NCI-H2227 (cell line): ENCODE results near the gene TRPM6.
"Not testable (repeated sequence)": the region's sequence is repeated elsewhere in the genome, so short reads cannot be mapped to it uniquely, and the experiment has no call there.

Experiments
- DNase-seq: peaks from one replicate; lab custom pipeline; 2025; ENCODE audit not compliant: unreplicated experiment; lab: John Stamatoyannopoulos, UW

TRPM6 gene

DNA sequence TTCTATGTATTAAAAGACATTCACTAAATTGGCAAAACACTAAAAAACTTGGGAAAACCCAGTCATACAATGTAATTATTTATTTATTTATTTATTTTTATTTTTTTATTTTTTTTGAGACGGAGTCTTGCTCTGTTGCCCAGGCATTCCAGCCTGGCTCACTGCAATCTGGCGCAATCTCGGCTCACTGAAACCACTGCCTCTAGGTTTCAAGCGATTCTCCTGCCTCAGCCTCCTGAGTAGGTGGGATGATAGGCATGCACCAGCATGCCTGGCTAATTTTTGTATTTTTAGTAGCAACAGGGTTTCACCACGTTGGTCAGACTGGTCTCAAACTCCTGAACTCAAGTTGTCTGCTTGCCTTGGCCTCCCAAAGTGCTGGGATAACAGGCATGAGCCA is 27.5 kb downstream of the TRPM6 start:
- not testable (repeated sequence) for DNase-seq

DNA sequence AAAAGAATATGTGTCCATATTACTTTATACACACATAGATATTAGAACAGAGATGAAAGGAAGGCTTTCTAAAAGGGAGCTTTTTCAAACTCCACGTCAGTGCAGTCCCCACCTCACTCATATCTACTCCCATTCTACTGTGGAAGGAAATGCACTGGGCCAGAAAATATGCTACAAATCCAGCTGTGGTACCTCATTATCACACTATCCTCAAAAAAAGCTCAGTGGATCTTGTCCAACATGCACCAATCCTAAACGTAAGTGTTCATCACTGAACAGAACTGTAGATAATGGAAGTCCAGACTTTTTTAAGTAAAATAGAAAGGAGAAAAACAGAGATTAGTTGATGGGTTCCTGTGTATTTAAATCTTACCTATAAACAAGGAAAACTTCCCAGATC is 27.9 kb downstream of the TRPM6 start:
- no peak for DNase-seq

DNA sequence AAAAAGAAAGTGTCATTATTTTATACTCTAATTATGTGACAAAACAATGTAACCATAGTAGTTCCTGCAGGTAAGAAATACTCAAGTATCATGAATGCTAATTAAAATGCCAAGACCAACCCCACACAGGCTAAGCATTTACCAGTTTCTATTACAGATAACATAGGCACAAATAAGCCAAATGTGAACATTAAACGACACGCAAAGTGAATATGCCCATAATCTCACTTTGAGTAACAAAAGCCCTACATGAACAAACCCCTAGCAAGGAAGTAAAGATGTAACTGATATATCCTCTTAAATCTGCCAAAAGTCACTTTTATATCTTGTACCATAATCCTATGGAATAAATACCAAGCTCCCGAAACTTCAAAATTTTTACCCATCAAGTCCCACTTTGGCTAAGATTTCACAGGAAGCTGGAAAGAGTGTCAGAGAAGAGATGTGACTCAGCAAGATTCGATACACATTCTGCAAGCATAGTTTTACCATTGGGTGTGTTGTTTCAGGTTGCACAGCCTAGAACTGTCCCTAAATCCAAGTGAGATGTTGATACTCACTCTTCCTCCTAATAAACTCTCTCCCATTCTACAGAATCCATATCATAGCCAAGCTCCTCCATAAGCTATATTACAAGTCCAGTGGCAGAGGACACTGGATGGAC is 28.8 kb downstream of the TRPM6 start:
- DNase-seq: no peak

DNA sequence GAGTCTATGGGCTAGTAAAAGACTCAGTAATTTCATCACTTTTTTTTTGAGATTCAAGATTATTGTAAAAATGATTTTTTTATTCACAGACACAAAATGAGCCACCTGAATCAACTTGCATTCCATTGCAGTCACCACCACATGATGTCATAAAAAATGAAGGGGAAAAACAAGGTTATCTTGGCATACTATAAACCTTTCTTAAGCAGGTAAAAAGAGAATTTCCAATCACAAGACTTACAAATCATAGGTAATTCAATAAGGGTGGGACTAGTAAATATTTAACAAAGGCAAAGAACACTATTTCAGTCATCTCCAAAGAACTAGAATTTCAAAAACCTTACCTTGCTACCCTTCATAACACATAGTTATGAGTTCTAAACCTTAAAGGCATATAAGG is 30.7 kb downstream of the TRPM6 start:
- no peak for DNase-seq

DNA sequence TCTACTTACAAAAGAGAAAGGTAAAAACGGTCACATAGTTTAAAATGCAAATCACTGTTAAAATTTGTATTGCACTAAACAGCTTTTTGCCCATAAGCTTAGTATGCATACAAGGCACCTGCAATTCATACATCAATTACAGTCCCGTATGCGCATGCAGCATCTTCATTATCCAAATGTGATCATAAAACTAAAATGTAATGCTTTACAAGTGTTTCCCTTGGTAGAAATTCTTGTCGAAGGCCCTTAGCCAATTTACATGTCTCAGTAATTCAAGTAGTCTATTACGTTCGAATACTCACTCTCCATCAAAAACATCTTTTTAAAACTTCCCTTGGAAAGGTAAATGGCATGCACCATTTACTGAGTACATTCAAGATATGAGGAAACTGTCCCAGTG is 32.6 kb downstream of the TRPM6 start:
- no peak for DNase-seq

DNA sequence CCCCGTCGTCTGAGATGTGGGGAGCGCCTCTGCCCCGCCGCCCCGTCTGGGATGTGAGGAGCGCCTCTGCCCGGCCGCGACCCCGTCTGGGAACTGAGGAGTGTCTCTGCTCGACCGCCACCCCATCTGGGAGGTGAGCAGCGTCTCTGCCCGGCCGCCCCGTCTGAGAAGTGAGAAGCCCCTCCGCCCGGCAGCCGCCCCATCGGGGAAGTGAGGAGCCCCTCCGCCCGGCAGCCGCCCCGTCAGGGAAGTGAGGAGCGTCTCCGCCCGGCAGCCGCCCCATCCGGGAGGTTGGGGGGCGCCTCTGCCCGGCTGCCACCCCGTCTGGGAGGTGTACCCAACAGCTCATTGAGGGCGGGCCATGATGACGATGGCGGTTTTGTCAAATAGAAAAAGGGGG is 34.7 kb downstream of the TRPM6 start:
- not testable (repeated sequence) for DNase-seq

DNA sequence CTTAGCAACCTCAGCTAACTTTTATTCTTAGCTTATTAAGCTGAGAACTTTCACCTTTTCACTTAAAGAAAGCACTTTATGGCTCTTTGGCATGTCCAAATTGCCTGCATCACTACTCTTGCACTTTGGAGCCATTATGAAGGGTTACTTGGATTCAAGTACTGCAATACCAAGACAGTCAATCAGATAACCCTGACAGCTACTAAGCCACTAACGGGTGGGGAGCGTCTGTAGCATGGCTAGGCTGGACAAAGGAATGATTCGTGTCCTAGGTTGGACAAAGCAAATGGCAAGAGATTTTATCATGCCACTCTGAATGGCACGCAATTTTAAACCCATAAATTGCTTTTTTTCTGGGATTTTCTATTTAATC is 39.6 kb downstream of the TRPM6 start:
- DNase-seq: no peak

DNA sequence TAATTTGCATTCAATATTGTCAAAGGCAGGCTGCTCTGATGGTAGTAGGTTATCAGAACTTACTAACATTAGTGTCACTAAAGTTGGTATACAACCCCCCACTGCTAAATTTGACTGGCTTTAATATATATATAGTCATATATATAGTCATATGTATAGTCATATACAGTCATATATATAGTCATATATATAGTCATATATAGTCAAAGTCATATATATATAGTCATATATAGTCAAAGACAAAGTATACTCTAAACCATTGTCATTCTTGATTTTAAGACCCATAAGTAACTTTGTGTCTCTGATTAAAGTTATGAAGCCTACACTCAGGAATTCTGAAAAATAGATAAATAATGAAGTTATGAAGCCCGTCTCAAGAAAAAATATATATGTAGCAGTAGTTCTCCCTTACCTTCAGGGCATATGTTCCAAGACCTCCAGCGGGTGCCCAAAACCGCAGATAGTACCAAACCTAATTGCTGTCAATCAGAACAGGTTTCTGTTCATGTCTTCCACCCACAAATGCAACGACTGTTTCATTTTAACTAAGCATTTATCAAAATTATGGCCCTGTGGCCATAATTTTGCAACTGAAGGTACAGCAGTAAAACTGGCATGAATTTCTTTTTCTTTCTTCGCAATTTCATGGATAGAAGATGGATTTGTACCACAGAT is 40.1 kb downstream of the TRPM6 start:
- DNase-seq: no peak

DNA sequence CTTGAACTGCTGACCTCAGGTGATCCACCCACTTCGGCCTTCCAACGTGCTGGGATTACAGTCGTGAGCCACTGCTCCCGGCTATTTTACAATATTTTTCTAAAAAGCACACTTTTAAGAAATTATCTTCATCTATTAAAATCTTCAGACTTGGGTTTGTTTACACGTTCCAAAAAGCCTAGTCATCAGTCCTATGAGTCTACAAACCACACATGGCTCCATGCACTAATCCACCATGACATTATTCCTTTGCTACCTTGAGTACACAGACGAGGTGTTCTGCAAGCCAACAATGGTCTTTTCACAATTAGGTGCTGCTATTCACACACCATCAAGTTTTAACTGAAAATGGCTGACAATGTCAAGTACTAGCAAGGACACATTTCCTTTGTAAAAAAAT is 41.0 kb downstream of the TRPM6 start:
- DNase-seq: no peak

DNA sequence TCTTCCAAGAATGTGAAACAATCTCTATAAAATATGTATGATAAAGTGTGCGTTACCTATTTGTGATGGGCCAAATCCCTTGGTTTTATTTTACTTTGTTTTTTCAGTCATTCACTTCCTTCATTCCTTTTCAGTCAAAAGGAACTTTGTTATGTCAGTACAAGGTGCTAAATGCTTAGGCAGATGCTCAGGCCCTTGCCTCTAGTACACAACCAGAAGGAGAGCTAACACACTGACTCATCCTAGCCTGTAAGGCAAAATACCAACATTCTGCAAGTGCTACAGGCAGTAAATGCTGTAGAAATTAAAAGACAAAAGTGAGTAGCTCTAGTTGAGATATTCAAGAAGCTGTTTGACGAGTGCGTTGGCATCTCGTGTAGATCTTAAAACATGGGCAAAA is 49.4 kb downstream of the TRPM6 start:
- no peak for DNase-seq

DNA sequence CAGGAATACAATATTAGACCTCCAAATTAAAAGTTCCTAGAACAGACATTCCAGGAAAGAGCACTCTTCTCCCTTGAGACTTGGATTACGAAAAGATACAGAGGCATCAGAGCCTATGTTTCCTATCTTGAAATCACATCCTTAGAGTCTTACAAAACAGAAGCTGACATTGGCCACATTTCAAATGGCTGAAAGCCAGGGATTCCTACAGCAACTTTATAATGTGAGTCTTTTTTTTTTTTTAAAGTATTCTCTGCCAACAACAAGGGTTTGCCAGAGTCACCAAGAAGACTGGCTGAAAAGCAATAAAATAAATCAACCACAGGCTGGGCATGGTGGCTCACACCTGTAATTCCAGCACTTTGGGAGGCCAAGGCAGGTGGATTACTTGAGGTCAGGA is 63.1 kb downstream of the TRPM6 start:
- no peak for DNase-seq

DNA sequence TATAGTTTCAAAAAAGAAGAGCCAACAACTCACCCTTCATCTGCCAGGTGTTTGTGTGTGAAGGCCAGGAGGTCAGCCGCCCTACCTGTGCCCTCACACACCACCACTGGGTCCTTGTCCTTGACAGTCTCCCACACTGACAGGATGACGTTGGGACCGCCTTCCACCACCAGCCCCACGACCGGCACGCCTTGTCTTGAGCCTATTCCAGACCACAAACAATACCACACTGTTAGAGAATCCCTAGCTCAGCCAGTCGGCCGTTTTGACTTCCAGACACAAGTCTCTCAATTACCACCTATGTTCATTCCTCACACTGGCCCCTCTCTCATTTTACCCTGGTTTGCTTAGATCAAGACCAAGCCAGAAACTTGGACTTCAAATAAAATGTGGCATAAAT is 66.1 kb downstream of the TRPM6 start:
- no peak for DNase-seq

DNA sequence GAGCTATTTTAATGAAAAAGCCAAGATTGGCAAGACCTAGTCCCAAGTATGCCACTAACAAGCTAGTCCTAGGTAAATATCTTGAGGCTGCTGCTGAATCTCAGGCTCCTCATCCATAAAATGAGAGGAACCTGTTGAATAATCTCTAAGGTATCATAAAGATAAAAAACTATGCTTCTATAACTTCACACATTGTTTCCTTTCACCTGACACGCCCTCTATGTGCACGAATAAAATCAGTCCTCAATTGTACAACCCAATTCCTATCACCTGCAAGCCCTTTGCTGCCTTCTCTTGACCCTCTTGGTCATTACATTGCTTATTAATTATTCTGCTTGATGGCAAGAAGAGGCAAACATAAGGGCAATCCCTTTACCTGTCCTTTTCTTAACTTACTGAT is 69.9 kb downstream of the TRPM6 start:
- DNase-seq: no peak

DNA sequence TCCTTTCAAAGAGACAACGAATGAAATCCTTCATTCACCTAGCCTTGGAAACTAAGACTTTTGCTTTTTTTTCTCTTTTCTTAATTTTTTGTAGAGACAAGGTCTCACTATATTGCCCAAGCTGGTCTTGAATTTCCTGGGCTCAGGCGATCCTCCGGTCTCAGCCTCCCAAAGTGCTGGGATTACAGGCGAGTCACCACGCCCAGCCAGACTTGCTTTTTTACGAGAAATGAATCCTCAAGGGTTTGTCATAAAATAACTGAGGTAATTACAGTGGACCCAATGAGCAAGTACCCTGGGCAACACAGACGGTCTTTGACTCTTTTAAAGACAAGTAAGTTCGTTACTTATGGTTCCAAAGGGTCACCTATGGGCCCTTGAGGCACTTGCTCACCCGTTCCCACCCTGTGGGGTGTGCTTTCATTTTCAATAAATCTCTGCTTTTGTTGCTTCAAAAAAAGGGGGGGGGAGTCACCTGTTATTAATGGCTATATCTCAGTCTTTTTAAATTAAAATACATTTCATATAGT is 70.4 kb downstream of the TRPM6 start:
- no peak for DNase-seq

DNA sequence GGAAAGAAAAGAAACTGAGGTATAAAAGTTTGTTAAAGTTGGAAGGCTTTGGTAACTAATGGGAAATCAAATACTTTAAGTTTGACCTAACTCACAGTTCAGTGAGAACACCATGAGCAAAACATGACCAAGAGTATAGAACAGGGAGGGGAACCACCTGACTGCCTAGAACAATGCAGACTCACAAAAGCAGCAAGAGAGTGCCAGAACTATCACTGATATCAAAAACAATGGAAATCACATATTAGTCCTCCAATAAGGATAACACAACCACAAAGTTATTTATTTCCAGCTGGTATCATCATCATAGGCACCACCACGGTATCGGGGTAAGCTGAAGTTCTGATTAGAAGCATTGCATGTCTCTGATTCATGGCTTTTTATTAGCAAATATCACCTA is 77.5 kb downstream of the TRPM6 start:
- DNase-seq: no peak

DNA sequence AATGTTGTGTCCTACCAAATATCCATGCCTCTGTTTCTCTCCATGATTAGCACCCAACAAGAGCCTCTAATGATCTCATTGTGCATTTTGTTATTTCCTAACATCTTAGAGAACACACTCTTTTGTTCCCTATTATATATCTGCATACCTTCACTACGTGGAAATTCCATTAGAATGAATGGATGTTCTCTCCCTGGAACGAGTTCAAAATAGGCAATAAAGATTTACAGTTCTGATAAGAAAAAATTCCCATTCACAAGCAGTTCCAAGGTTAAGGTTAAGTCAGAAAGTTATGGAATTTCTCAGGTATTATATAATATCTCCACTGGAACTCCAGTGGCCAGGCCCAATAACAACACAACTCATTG is 83.7 kb downstream of the TRPM6 start:
- no peak for DNase-seq

DNA sequence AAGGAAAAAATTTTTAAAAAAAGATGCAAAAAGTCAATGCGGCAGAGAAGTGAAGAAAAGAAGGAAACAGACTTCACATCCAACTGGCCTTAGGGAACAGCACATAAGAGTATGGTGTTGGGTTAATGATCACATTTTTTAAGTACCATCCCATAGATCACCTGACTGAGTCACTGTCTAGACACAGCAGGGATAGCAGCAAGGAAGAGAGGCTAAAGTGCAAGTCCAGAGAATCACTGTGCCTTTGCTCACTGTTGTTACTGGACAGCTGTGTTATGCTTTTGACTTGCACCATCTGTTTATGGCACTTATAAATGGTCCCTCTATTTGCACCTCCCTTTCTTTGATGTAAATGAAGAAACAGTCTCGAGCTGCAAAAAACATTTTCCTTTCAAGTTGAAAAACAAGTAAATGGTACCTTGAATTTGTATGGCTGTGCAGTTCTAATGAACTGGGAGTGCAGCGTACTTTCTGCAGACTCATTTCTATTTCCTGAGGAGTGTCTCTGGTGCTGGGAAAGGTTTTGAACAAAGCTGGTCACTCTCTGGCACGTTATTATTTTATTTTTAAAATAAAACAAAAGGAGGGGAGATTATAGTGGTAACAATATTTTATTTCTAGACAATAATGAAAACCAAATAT is 84.2 kb downstream of the TRPM6 start:
- no peak for DNase-seq

DNA sequence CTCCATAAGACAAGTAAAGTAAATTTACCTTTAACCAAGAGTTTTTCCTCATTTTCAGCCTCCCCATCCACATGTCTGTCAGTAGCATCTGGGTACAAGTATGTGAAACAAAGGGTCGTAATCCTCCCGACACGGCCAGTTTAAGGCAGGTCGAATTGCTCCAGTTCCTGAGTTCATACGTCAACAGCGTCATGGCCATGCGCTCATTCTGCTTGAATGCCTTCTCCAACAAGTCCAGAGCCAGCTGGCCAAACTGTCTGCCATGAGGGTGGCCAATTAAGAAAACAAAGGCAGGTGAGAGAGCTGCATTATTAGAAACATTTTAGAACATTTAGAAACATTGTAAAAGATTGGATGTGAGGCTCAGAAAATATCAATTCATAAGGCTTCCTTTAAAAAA is 87.5 kb downstream of the TRPM6 start:
- no peak for DNase-seq

DNA sequence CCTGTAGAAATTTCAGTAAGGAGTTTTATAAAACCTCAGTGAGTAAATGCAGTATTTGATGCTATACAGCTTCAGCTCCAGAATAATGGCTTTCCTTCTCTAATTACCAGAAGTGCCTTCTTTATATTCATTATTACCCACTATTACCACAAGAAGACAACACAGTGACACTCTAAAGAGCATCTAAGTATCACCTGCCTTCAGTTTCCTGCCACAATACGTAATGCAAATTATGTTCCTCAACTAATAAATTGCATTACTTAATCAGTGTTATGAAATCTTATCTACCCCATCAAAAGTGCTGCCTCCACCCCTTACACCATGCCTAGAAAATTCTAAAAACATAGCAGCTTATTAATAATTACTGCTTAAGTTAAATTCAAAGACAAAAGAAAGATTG is 91.9 kb downstream of the TRPM6 start:
- no peak for DNase-seq

DNA sequence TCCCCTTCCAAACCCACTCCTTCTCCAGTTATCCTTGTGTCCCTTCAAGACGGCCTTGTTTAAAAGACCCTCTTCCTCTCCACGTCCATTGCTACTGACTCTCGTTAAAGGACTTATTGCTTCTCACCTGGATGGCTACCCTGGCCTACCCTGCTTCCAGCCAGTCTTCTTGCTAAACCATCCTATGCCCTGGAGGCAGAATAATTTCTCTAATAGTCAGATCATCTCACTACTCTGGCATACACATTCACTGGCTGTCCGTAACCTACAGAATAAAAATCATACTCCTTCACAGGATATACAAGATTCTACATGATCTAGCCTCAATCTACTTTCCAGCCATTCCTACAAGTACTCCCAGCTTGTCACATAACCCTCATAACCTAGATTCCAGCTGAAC is 92.6 kb downstream of the TRPM6 start:
- no peak for DNase-seq

DNA sequence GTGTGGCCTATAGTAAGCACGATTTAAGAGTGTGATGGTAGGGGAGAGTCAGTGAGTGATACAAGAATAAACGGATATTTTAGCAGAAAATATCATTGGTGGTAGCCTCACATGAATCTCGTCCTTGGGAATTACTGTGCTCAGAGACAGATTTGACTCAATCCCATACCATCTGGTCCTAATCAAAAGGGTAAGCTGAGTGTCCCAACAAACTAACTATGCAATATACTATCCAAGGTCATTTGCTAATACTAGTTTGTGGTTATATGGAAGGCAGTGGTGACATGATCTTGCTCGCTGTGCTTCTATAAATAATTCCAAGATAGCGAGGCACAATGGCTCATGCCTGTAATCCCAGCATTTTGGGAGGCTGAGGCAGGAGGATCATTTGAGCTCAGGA is 103.2 kb downstream of the TRPM6 start:
- no peak for DNase-seq

DNA sequence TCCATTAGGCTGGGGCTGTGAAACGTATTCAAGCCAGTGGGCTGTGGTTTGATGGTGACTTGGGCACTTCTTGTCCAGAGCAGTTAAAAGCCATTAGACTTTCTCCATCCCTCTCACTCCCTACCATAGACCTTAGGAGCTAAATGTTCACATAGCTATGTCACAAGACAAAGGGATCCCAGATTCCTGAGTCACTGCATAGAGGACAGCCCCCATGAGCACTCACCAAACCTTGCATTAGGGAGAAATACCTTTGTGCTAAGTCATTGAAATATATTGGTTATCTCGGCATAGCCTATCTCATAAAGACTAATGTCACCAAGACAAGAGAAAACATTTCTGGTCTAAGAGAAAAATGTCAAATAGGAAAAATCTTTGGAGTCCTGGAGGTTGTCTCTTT is 104.3 kb downstream of the TRPM6 start:
- no peak for DNase-seq
